Pulmonary artery endothelial cell (primary cell): ENCODE results near the gene RABEP1. TPM values are rescaled to one million over a fixed set of nuclear protein-coding genes. Genes with fewer than 3 reads are reported as not detected.

Source experiments
- DNase-seq: peaks from one replicate; pipeline ENCODE4 v3.0.0-alpha.2; 2011; ENCODE audit warnings: low read depth, low spot score
- total RNA-seq: library from RNA; depleted of rRNA; stranded (reverse); fragments of >200 nt; gene quantifications from 2 replicates; pipeline ENCODE4 v1.2.3, GENCODE V29; 2014

RABEP1 gene
- total RNA-seq, 1 donor from 2014 or later: 48.4 TPM

- DNase-seq: no peak
These were observed 9.8 kb upstream of the RABEP1 start for GRCh38 chr17:5272322-5272721.

- no peak for DNase-seq
These were observed 646 bp downstream of the RABEP1 start for GRCh38 chr17:5282642-5283217.

- DNase-seq: no peak
These were observed 1.7 kb downstream of the RABEP1 start for GRCh38 chr17:5283571-5284315.

GRCh38 chr17:5284681-5285080 is 2.6 kb downstream of the RABEP1 start:
- no peak for DNase-seq

- no peak for DNase-seq
These were observed 4.8 kb downstream of the RABEP1 start for GRCh38 chr17:5286846-5287245.

- no peak for DNase-seq
These were observed 9.7 kb downstream of the RABEP1 start for GRCh38 chr17:5291683-5292350.

GRCh38 chr17:5297245-5297644 is 15.2 kb downstream of the RABEP1 start:
- DNase-seq: no peak

- no peak for DNase-seq
These were observed 17.3 kb downstream of the RABEP1 start for GRCh38 chr17:5299383-5299782.

- no peak for DNase-seq
These were observed 22.6 kb downstream of the RABEP1 start for GRCh38 chr17:5304636-5305035.

GRCh38 chr17:5309851-5310250 is 27.8 kb downstream of the RABEP1 start:
- no peak for DNase-seq

GRCh38 chr17:5325851-5326250 is 43.8 kb downstream of the RABEP1 start:
- DNase-seq: no peak

- DNase-seq: no peak
These were observed 47.9 kb downstream of the RABEP1 start for GRCh38 chr17:5329784-5330557.

GRCh38 chr17:5330981-5331380 is 48.9 kb downstream of the RABEP1 start:
- DNase-seq: no peak

GRCh38 chr17:5331506-5331905 is 49.4 kb downstream of the RABEP1 start:
- DNase-seq: no peak

GRCh38 chr17:5344914-5345313 is 62.8 kb downstream of the RABEP1 start:
- DNase-seq: no peak

GRCh38 chr17:5352681-5353289 is 70.7 kb downstream of the RABEP1 start:
- DNase-seq: no peak

GRCh38 chr17:5354310-5354709 is 72.2 kb downstream of the RABEP1 start:
- no peak for DNase-seq

GRCh38 chr17:5354886-5355415 is 72.9 kb downstream of the RABEP1 start:
- DNase-seq: no peak

- DNase-seq: no peak
These were observed 73.5 kb downstream of the RABEP1 start for GRCh38 chr17:5355421-5356129.

- no peak for DNase-seq
These were observed 79.3 kb downstream of the RABEP1 start for GRCh38 chr17:5361426-5361825.
